GM18951 (cell line): ENCODE data around the gene MTOR.
A peak's percentile ranks its signal among the peaks of the same experiment; 100 is the strongest.
"Not testable (repeated sequence)": the region's sequence is repeated elsewhere in the genome, so short reads cannot be mapped to it uniquely, and the experiment has no call there.

ENCODE experiments used
- POLR2A ChIP-seq: IDR thresholded peaks from 4 replicates; pipeline ENCODE4 v1.6.1; 2011; ENCODE audit warnings: mild to moderate bottlenecking; ENCODE audit not compliant: insufficient read length, insufficient read depth; ENCODE audit errors: extremely low read depth
- in situ Hi-C: fragments of 300-500 bp; cut with MboI; formaldehyde crosslinking; loops from one replicate; pipeline ENCODE4 v1.12.0; 2022; ENCODE audit warnings: low sequenced_read_pairs, mixed read lengths, inconsistent platforms; ENCODE audit not compliant: unreplicated experiment

MTOR gene

GRCh38 chr1:11099310-11100148 is 162.8 kb downstream of the MTOR start, which contains the start of gene EXOSC10:
Gene EXOSC10, minus strand, starts transcription at chr1:11099869. Its CDS starts 38 bp downstream, at chr1:11099831.
- peak; percentile 84 for TF ChIP-seq POLR2A
- in situ Hi-C loops, result no loop called here

- in situ Hi-C loops, result no loop called here
- TF ChIP-seq POLR2A, result no peak
These were observed 163.4 kb downstream of the MTOR start for GRCh38 chr1:11098931-11099309.

- in situ Hi-C loops, result not testable (repeated sequence)
These were observed 178.6 kb downstream of the MTOR start for GRCh38 chr1:11083784-11084183.

GRCh38 chr1:11080931-11081330 is 181.4 kb downstream of the MTOR start:
- TF ChIP-seq POLR2A, result no peak
- in situ Hi-C loops, result no loop called here

GRCh38 chr1:11078631-11079030 is 183.7 kb downstream of the MTOR start:
- in situ Hi-C loops, result no loop called here
- no peak for TF ChIP-seq POLR2A

GRCh38 chr1:11073398-11073797 is 189.0 kb downstream of the MTOR start:
- in situ Hi-C loops, result not testable (repeated sequence)

GRCh38 chr1:11072216-11072917 is 190.0 kb downstream of the MTOR start:
- no peak for TF ChIP-seq POLR2A
- in situ Hi-C loops, result no loop called here

- in situ Hi-C loops, result no loop called here
- no peak for TF ChIP-seq POLR2A
These were observed 190.7 kb downstream of the MTOR start for GRCh38 chr1:11071463-11072215.

GRCh38 chr1:11070876-11071275 is 191.5 kb downstream of the MTOR start:
- no peak for TF ChIP-seq POLR2A
- in situ Hi-C loops, result no loop called here

- in situ Hi-C loops, result no loop called here
- TF ChIP-seq POLR2A, result no peak
These were observed 193.5 kb downstream of the MTOR start for GRCh38 chr1:11068600-11069473.

GRCh38 chr1:11067716-11068599 is 194.4 kb downstream of the MTOR start:
- in situ Hi-C loops, result no loop called here
- TF ChIP-seq POLR2A, result no peak

GRCh38 chr1:11065796-11066195 is 196.6 kb downstream of the MTOR start:
- in situ Hi-C loops, result no loop called here
- TF ChIP-seq POLR2A, result no peak
